GM21825 (cell line): ENCODE data around the gene FAAH.

Source experiments
- ATAC-seq: cut with Tn5 transposase; IDR thresholded peaks from one replicate; pipeline ENCODE4 v1.9.1; 2021; ENCODE audit warnings: mild to moderate bottlenecking, moderate library complexity; ENCODE audit not compliant: unreplicated experiment

The FAAH gene

GRCh38 chr1:46421739-46422138 lies 27.6 kb downstream of the FAAH start:
- no peak for ATAC-seq

- ATAC-seq = no peak
Observed at GRCh38 chr1:46422261-46422871, 28.2 kb downstream of the FAAH start.

- no peak for ATAC-seq
Observed at GRCh38 chr1:46423574-46424240, 29.6 kb downstream of the FAAH start.

- ATAC-seq = no peak
Observed at GRCh38 chr1:46424730-46425129, 30.6 kb downstream of the FAAH start.

- no peak for ATAC-seq
Observed at GRCh38 chr1:46425726-46426125, 31.6 kb downstream of the FAAH start.

GRCh38 chr1:46427541-46427940 lies 33.4 kb downstream of the FAAH start:
- no peak for ATAC-seq

- ATAC-seq = no peak
Observed at GRCh38 chr1:46429436-46429835, 35.3 kb downstream of the FAAH start.

- ATAC-seq = no peak
Observed at GRCh38 chr1:46431695-46432094, 37.6 kb downstream of the FAAH start.

GRCh38 chr1:46432781-46433327 lies 38.7 kb downstream of the FAAH start:
- ATAC-seq = no peak

- ATAC-seq = no peak
Observed at GRCh38 chr1:46434358-46434757, 40.2 kb downstream of the FAAH start.

GRCh38 chr1:46436844-46437243 lies 42.7 kb downstream of the FAAH start:
- no peak for ATAC-seq

- no peak for ATAC-seq
Observed at GRCh38 chr1:46437723-46438122, 43.6 kb downstream of the FAAH start.

GRCh38 chr1:46438346-46438745 lies 44.2 kb downstream of the FAAH start:
- ATAC-seq = no peak

GRCh38 chr1:46440478-46440877 lies 46.4 kb downstream of the FAAH start:
- ATAC-seq = no peak

GRCh38 chr1:46442317-46443161 lies 48.4 kb downstream of the FAAH start:
- ATAC-seq = peak; percentile 70

GRCh38 chr1:46444466-46444865 lies 50.3 kb downstream of the FAAH start:
- ATAC-seq = no peak

GRCh38 chr1:46445773-46446256 lies 51.7 kb downstream of the FAAH start:
- no peak for ATAC-seq

GRCh38 chr1:46446646-46447498 lies 52.8 kb downstream of the FAAH start:
- ATAC-seq = no peak

GRCh38 chr1:46447499-46448108 lies 53.5 kb downstream of the FAAH start:
- no peak for ATAC-seq
